NCI-H524 (cell line): ENCODE data around the gene CSF3.

Experiments
- DNase-seq, 2 experiments: peaks; one replicate each; lab custom pipeline; 2025; lab: John Stamatoyannopoulos, UW

The CSF3 gene

GRCh38 chr17:40015005-40015997, at the start of gene CSF3:
CSF3 (plus strand) TSS chr17:40015440; CDS start chr17:40015475, 35 bp downstream.
- no peak for DNase-seq

GRCh38 chr17:39966771-39967170, 48.5 kb upstream of the CSF3 start:
- DNase-seq: no peak

- no peak for DNase-seq
Observed at GRCh38 chr17:39968761-39969160, 46.5 kb upstream of the CSF3 start.

GRCh38 chr17:39969375-39969774, 45.9 kb upstream of the CSF3 start:
- no peak for DNase-seq

GRCh38 chr17:39970157-39970692, 45.0 kb upstream of the CSF3 start:
- DNase-seq: no peak

GRCh38 chr17:39971076-39971603, 44.1 kb upstream of the CSF3 start:
- no peak for DNase-seq

GRCh38 chr17:39972271-39972670, 43.0 kb upstream of the CSF3 start:
- no peak for DNase-seq

GRCh38 chr17:39973496-39973895, 41.7 kb upstream of the CSF3 start:
- DNase-seq: no peak

GRCh38 chr17:39974433-39974832, 40.8 kb upstream of the CSF3 start:
- no peak for DNase-seq

GRCh38 chr17:39975801-39976200, 39.4 kb upstream of the CSF3 start:
- peak in 1 of 2 experiments; percentile 14 for DNase-seq

GRCh38 chr17:39979016-39979670, 36.1 kb upstream of the CSF3 start:
- no peak for DNase-seq

- peak; percentile 58 to 69 for DNase-seq
Observed at GRCh38 chr17:39979893-39980350, 35.3 kb upstream of the CSF3 start.

GRCh38 chr17:39980351-39981206, 34.7 kb upstream of the CSF3 start, which contains the start of gene PSMD3:
PSMD3 (plus strand) TSS chr17:39980807; CDS start chr17:39980971, 164 bp downstream.
- DNase-seq: peak; percentile 100

GRCh38 chr17:39981207-39981741, 34.0 kb upstream of the CSF3 start:
- peak in 1 of 2 experiments; percentile 45 for DNase-seq

GRCh38 chr17:39981766-39982375, 33.4 kb upstream of the CSF3 start:
- no peak for DNase-seq

- no peak for DNase-seq
Observed at GRCh38 chr17:39988206-39988810, 26.9 kb upstream of the CSF3 start.

GRCh38 chr17:39994448-39994847, 20.8 kb upstream of the CSF3 start:
- DNase-seq: no peak

- DNase-seq: no peak
Observed at GRCh38 chr17:39995438-39995837, 19.8 kb upstream of the CSF3 start.

- DNase-seq: no peak
Observed at GRCh38 chr17:39996162-39996561, 19.1 kb upstream of the CSF3 start.

- no peak for DNase-seq
Observed at GRCh38 chr17:39996800-39997199, 18.4 kb upstream of the CSF3 start.
